GM19238 (cell line): ENCODE results near the gene COX19.
A peak's percentile ranks its signal among the peaks of the same experiment; 100 is the strongest.

Experiments used
- DNase-seq: peaks from one replicate; pipeline ENCODE4 v3.0.0; 2011; ENCODE audit warnings: low spot score; ENCODE audit not compliant: insufficient read length

The COX19 gene

GRCh38 chr7:974820-975681, at the start of gene COX19:
Gene COX19, minus strand, starts transcription at chr7:975549. Its CDS starts 40 bp downstream, at chr7:975509.
- DNase-seq: peak; percentile 92

GRCh38 chr7:1024331-1024841, 49.0 kb upstream of the COX19 start:
- DNase-seq: peak; percentile 94

DNA sequence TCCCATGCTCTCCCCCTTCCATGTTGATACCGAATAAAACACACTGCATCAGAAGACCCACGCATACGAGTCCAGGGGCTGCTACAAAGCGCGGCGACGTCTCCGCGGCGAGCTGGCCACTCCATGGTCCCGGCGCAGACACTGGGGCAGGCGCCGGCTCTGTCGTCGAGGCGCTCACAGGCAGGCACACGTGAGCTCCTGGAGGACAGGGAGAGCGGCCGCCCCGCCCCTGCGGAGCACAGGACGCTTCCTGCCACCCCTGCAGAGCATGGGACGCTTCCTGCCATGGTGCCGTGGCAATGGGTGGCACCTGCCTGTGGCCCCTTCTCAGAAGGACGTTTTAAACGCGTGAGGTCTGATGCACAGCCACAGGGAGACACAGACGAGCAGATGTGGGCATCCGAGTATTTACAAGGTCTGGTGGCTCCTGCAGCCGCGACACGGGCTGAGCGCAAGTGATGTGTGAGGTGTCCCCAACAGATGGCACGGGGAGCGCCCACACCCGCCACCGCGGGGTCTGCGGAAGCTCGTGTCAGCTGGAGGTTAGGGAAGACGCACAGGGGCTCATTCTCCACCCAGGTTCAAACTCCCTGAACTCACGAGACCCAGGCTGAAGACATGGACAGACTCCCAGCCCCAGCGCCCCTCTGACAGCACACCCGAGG, 47.6 kb upstream of the COX19 start:
- DNase-seq: no peak

GRCh38 chr7:1022356-1022755, 47.0 kb upstream of the COX19 start:
- DNase-seq: no peak

- DNase-seq: no peak
These were observed 46.6 kb upstream of the COX19 start for GRCh38 chr7:1021931-1022330.

DNA sequence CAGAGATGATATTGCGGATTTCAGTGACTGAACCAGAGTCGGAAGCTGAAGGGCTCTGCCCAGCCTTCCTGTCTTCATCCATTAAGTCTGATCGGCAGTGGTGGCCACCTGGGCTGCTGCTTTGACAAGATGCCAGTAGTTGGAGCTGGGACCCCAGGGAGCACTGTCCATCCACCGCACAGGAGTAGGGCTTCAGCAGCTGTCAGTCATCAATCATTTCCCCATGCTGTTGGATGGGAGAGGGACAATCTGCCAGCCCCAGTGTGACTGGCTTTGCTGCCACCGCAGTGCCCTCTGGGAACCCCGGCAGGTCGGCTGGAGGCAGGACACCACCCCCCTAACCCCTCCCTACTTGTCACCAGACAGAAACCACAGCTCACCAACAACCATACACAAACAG, 46.0 kb upstream of the COX19 start:
- DNase-seq: no peak

- DNase-seq: no peak
These were observed 45.5 kb upstream of the COX19 start for GRCh38 chr7:1020849-1021251.

- DNase-seq: no peak
These were observed 44.7 kb upstream of the COX19 start for GRCh38 chr7:1019789-1020610.

- DNase-seq: no peak
These were observed 44.0 kb upstream of the COX19 start for GRCh38 chr7:1019255-1019785.

- no peak for DNase-seq
These were observed 43.0 kb upstream of the COX19 start for GRCh38 chr7:1018334-1018695.

DNA sequence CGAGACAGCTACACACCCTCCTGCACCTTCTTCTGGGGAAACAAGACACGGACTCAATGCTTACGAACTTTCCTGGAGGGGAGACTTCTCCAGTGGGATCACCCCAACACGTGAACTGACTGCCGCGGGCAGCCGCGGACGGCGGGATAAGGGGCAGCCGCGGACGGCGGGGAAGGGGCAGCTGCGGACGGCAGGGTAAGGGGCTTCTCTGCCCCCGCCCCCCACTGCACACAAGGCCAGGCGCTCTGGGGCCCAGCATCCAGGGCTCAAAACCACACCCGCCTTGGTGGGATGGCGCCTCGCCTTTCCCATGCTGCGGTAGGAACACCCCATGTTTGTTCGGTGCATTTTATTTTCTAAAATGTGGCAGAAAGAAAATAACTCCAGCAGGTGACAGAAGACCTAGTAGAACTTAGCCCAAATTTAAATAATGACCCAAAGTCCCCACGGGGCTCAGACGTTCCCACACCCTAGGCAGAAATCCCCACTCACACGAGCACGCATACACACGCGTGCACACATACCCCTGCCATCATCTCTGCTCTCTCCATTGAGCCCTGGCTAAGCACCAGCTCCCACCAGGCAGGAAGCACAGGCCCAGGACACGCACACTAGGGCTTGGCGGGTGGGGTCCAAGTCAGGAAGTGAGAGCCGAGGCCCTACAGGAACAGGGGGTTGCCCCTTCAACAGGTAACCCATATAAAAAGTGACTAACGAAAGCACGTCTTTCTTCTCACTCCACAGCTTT, 42.4 kb upstream of the COX19 start:
- no peak for DNase-seq

DNA sequence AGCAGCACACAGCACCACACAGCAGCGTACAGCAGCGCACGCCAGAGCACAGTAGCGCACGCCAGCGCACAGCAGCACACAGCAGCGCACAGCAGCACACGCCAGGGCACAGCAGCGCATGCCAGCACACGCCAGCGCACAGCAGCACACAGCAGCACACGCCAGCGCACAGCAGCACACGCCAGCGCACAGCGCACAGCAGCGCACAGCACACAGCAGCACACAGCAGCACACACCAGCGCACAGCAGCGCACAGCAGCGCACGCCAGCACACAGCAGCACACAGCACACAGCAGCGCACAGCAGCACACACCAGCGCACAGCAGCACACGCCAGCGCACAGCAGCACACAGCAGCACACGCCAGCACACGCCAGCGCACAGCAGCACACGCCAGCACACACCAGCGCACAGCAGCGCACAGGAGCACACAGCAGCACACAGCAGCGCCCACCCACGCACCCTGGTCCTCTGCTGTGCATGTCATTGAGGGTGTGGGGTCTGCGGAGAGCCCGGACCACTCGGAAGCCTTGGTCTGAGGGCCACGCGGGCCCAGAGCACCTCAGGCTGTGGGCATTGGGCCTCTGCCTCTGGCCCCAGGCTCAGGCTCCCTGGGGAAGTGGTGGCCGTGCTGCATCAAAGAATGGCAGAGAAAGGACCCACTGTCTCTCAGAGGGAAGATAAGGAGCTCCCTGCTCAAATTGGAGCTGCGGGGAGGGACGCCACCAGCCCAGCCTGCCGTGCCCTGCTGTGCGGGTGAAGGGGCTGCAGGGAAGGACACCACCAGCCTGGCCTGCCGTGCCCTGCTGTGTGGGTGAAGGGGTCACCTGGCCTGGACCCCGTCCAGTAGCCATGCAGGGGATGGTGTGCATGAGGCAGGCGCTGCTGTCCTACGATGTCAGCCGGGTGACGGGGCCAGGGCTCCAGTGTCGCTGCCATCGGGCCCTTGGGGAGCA, 41.5 kb upstream of the COX19 start:
- no peak for DNase-seq

GRCh38 chr7:1015196-1016121, 40.1 kb upstream of the COX19 start:
- no peak for DNase-seq

- no peak for DNase-seq
These were observed 39.3 kb upstream of the COX19 start for GRCh38 chr7:1014681-1015080.

GRCh38 chr7:1013581-1013980, 38.2 kb upstream of the COX19 start:
- no peak for DNase-seq

GRCh38 chr7:1012716-1013095, 37.4 kb upstream of the COX19 start:
- no peak for DNase-seq

DNA sequence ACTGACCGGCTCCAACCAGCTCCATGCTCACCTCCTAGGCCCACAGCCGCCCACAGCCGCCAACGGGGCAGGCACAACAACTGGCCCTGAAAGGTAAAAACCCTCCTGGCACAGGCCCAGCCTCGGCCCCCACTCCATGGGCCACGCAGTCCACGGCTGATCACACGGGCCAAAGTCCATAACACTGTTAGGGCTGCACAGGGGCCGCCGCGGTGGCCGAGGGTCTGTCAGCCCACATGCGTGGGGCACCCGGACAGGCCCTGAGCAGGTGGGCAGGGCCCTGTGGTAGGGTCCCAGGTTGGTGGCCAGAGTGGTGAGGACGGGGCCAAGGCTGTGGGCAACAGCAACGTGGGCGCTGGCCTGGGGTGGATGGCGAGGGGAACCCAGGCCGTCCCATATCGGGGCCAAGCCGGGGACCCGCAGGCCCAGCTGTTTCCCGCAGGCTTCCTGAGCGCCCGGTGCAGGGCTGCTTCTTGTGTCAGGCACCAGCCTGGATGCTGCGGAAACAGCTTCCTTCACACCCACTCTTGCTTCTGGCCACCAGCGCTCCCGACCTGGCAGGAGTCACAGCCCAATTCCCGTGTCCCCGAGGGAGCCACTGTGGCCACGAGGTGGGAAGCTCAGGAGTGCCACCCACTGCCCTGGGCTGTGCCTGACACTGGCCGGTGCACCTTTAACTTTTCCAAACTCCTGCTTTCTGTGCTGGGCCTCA, 36.8 kb upstream of the COX19 start:
- no peak for DNase-seq
